NCI-H128 (cell line): ENCODE results near the gene NAB2.

Source experiments
- DNase-seq: peaks from one replicate; lab custom pipeline; 2025; ENCODE audit not compliant: unreplicated experiment; lab: John Stamatoyannopoulos, UW

The NAB2 gene

GRCh38 chr12:57092876-57093414, 4.0 kb downstream of the NAB2 start:
- DNase-seq, result no peak

- DNase-seq, result no peak
Measured at GRCh38 chr12:57093415-57094207, 4.7 kb downstream of the NAB2 start.

GRCh38 chr12:57094208-57095160, 5.6 kb downstream of the NAB2 start:
- no peak for DNase-seq

GRCh38 chr12:57095440-57095839, 6.5 kb downstream of the NAB2 start:
- no peak for DNase-seq

- no peak for DNase-seq
Measured at GRCh38 chr12:57096099-57096572, 7.2 kb downstream of the NAB2 start.

GRCh38 chr12:57096748-57097553, 8.0 kb downstream of the NAB2 start:
- no peak for DNase-seq

GRCh38 chr12:57097554-57097835, 8.6 kb downstream of the NAB2 start:
- DNase-seq, result no peak

- DNase-seq, result no peak
Measured at GRCh38 chr12:57098546-57098945, 9.6 kb downstream of the NAB2 start.

GRCh38 chr12:57099047-57099714, 10.3 kb downstream of the NAB2 start:
- DNase-seq, result no peak

GRCh38 chr12:57099766-57100165, 10.9 kb downstream of the NAB2 start:
- no peak for DNase-seq

GRCh38 chr12:57101892-57102695, 13.2 kb downstream of the NAB2 start:
- no peak for DNase-seq

GRCh38 chr12:57103856-57104255, 14.9 kb downstream of the NAB2 start:
- DNase-seq, result no peak

GRCh38 chr12:57104292-57104910, 15.5 kb downstream of the NAB2 start:
- DNase-seq, result no peak

- no peak for DNase-seq
Measured at GRCh38 chr12:57105011-57105753, 16.3 kb downstream of the NAB2 start.

- no peak for DNase-seq
Measured at GRCh38 chr12:57106021-57106708, 17.3 kb downstream of the NAB2 start.

- no peak for DNase-seq
Measured at GRCh38 chr12:57107456-57108155, 18.7 kb downstream of the NAB2 start.
